ENCODE results near the gene PROCA1.

Gene PROCA1

DNA sequence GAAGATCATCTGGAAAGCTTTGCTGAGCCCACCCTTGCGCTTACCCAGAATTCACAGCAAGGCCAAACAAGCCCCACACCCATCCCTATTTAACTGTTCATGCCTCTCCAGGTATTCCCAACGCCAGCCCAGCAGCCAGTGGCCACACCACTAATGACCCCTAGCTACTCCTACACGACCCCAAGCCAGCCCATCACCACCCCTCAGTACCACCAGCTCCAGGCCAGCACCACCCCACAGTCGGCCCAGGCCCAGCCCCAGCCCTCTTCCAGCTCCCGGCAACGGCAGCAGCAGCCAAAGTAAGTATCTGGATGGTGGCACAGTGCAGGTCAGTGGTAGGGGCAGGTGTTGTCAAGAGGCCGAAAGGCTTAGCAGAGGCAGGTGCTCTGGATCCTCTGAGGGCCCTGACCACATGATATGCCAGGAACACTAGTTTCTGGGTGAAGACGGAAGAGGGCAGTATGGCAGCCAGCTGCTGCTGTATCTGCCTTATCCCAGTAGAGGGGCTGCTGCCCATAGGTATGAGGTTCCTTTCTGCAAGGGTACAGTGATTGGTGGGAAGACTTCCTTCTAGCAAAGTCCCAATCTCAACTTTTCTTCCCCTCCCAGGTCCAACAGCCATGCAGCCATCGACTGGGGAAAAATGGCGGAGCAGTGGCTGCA, 10.7 kb downstream of the PROCA1 start:
- Histone ChIP-seq H3K9ac (ENCODE audit: insufficient read length, low read depth) (no peak overlapping the region), H3K27me3 (ENCODE audit: insufficient read depth, insufficient read length) (no peaks in the 10 kb centered on the region), H3K4me1 (ENCODE audit: insufficient read depth, insufficient read length) (peaks cover 23% of the 10 kb centered on the region), H3K4me3 (ENCODE audit: insufficient read length, low read depth) (no peak overlapping the region), H3K36me3 (ENCODE audit: insufficient read depth, insufficient read length, low read length) (peaks cover 89% of the 10 kb centered on the region), H3K9me3 (ENCODE audit: insufficient read depth, low read length) (no peaks in the 10 kb centered on the region)
- TF ChIP-seq ZNF274 (IDR thresholded peaks at IDR 0.05; ENCODE audit: low read depth, low read length) (no peak), YY1 (IDR thresholded peaks at IDR 0.05; ENCODE audit: insufficient read depth, insufficient read length) (no peak), SUZ12 (IDR thresholded peaks at IDR 0.05; ENCODE audit: extremely low read depth, insufficient read depth, insufficient read length) (no peak)
- no peak for DNase-seq (ENCODE audit: low read depth, low spot score)

DNA sequence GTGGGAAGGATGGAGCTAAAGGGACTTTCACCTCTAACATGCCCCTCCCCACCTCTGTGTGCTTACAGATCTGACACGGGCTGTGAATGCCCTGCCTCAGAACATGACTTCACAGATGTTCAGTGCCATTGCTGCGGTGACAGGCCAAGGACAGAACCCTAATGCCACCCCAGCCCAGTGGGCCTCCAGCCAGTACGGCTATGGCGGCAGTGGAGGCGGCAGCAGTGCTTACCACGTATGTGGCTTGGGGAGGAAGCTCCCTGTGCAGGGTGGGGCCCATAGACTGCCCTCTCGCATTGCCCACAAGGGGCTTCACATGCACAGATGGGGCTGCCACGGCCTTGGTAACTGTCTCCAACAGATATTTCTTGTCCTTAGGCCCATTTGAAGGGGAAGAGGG, 11.4 kb downstream of the PROCA1 start:
- no peaks in the 10 kb centered on the region for H3K9me3 ChIP-seq (ENCODE audit: insufficient read depth, low read length)
- H3K27me3 ChIP-seq (ENCODE audit: insufficient read depth, insufficient read length): no peaks in the 10 kb centered on the region
- H3K36me3 ChIP-seq (ENCODE audit: insufficient read depth, insufficient read length, low read length): peaks cover 92% of the 10 kb centered on the region
- no peak for DNase-seq (ENCODE audit: low read depth, low spot score)
- peaks cover 20% of the 10 kb centered on the region for H3K4me1 ChIP-seq (ENCODE audit: insufficient read depth, insufficient read length)
- no peak overlapping the region for H3K4me3 ChIP-seq (ENCODE audit: insufficient read length, low read depth)
- H3K9ac ChIP-seq (ENCODE audit: insufficient read length, low read depth): no peak overlapping the region
- TF ChIP-seq ZNF274 (IDR thresholded peaks at IDR 0.05; ENCODE audit: low read depth, low read length) (no peak), SUZ12 (IDR thresholded peaks at IDR 0.05; ENCODE audit: extremely low read depth, insufficient read depth, insufficient read length) (no peak), YY1 (IDR thresholded peaks at IDR 0.05; ENCODE audit: insufficient read depth, insufficient read length) (no peak)

- H3K4me3 ChIP-seq (ENCODE audit: insufficient read length, low read depth): no peak overlapping the region
- H3K36me3 ChIP-seq (ENCODE audit: insufficient read depth, insufficient read length, low read length): peaks cover 97% of the 10 kb centered on the region
- H3K27me3 ChIP-seq (ENCODE audit: insufficient read depth, insufficient read length): no peaks in the 10 kb centered on the region
- no peak overlapping the region for H3K9ac ChIP-seq (ENCODE audit: insufficient read length, low read depth)
- no peaks in the 10 kb centered on the region for H3K9me3 ChIP-seq (ENCODE audit: insufficient read depth, low read length)
- no peak for TF ChIP-seq SUZ12 (IDR thresholded peaks at IDR 0.05; ENCODE audit: extremely low read depth, insufficient read depth, insufficient read length)
- no peak for TF ChIP-seq ZNF274 (IDR thresholded peaks at IDR 0.05; ENCODE audit: low read depth, low read length)
- TF ChIP-seq YY1 (IDR thresholded peaks at IDR 0.05; ENCODE audit: insufficient read depth, insufficient read length): no peak
- DNase-seq (ENCODE audit: low read depth, low spot score): no peak
- H3K4me1 ChIP-seq (ENCODE audit: insufficient read depth, insufficient read length): peaks cover 20% of the 10 kb centered on the region
These were observed 13.3 kb downstream of the PROCA1 start for GRCh38 chr17:28698253-28698941.

GRCh38 chr17:28693869-28694268, 17.8 kb downstream of the PROCA1 start:
- peaks cover 90% of the 10 kb centered on the region for H3K36me3 ChIP-seq (ENCODE audit: insufficient read depth, insufficient read length, low read length)
- H3K4me1 ChIP-seq (ENCODE audit: insufficient read depth, insufficient read length): no peaks in the 10 kb centered on the region
- TF ChIP-seq SUZ12 (IDR thresholded peaks at IDR 0.05; ENCODE audit: extremely low read depth, insufficient read depth, insufficient read length) (no peak), YY1 (IDR thresholded peaks at IDR 0.05; ENCODE audit: insufficient read depth, insufficient read length) (no peak), ZNF274 (IDR thresholded peaks at IDR 0.05; ENCODE audit: low read depth, low read length) (no peak)
- H3K9me3 ChIP-seq (ENCODE audit: insufficient read depth, low read length): no peaks in the 10 kb centered on the region
- DNase-seq (ENCODE audit: low read depth, low spot score): no peak
- H3K9ac ChIP-seq (ENCODE audit: insufficient read length, low read depth): no peak overlapping the region
- no peaks in the 10 kb centered on the region for H3K27me3 ChIP-seq (ENCODE audit: insufficient read depth, insufficient read length)
- H3K4me3 ChIP-seq (ENCODE audit: insufficient read length, low read depth): no peak overlapping the region

DNA sequence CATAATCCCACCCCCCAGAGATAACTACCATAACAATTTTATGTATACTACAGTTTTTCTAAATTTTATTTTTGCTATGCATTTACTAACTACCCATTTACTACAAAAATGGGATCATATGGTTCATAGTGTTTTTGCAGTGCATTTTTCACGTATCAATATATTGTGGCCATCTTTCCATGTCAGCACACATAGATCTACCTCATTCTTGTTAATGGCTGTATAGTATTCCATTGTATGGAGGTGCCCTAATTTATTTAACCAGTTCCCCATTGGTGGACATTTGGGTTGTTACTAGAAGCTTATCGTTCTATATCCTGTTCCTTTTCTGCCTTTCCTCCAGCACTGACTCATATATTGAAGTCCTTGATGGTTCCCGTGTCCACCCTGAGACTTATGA, 22.7 kb downstream of the PROCA1 start:
- Histone ChIP-seq H3K27me3 (ENCODE audit: insufficient read depth, insufficient read length) (no peaks in the 10 kb centered on the region), H3K9me3 (ENCODE audit: insufficient read depth, low read length) (no peaks in the 10 kb centered on the region), H3K9ac (ENCODE audit: insufficient read length, low read depth) (no peak overlapping the region), H3K4me3 (ENCODE audit: insufficient read length, low read depth) (no peak overlapping the region), H3K4me1 (ENCODE audit: insufficient read depth, insufficient read length) (no peaks in the 10 kb centered on the region), H3K36me3 (ENCODE audit: insufficient read depth, insufficient read length, low read length) (peaks cover 92% of the 10 kb centered on the region)
- no peak for DNase-seq (ENCODE audit: low read depth, low spot score)
- TF ChIP-seq YY1 (IDR thresholded peaks at IDR 0.05; ENCODE audit: insufficient read depth, insufficient read length) (no peak), ZNF274 (IDR thresholded peaks at IDR 0.05; ENCODE audit: low read depth, low read length) (no peak), SUZ12 (IDR thresholded peaks at IDR 0.05; ENCODE audit: extremely low read depth, insufficient read depth, insufficient read length) (no peak)

DNA sequence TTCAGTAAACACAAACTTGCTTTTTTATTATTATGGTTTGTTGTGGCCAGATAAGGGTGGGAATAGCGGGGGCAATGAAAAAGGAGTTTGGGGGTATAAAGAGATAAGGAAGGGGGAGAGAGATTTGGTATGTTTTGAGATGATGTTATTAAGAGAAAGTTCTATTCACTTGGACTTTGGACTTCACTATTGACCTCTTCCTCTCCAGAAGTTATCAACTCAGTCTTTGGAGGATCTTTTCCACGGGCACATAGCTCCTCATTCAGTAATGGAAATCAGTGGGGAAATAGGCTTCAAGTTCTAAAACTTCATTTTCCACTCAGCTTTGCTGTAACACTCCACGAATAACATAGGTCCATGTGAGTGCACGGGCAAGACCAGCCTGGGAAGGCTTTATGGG, 23.2 kb downstream of the PROCA1 start:
- Histone ChIP-seq H3K36me3 (ENCODE audit: insufficient read depth, insufficient read length, low read length) (peaks cover 91% of the 10 kb centered on the region), H3K27me3 (ENCODE audit: insufficient read depth, insufficient read length) (no peaks in the 10 kb centered on the region), H3K9ac (ENCODE audit: insufficient read length, low read depth) (no peak overlapping the region), H3K4me3 (ENCODE audit: insufficient read length, low read depth) (no peak overlapping the region), H3K9me3 (ENCODE audit: insufficient read depth, low read length) (no peaks in the 10 kb centered on the region), H3K4me1 (ENCODE audit: insufficient read depth, insufficient read length) (no peaks in the 10 kb centered on the region)
- DNase-seq (ENCODE audit: low read depth, low spot score): no peak
- TF ChIP-seq ZNF274 (IDR thresholded peaks at IDR 0.05; ENCODE audit: low read depth, low read length): no peak
- no peak for TF ChIP-seq YY1 (IDR thresholded peaks at IDR 0.05; ENCODE audit: insufficient read depth, insufficient read length)
- no peak for TF ChIP-seq SUZ12 (IDR thresholded peaks at IDR 0.05; ENCODE audit: extremely low read depth, insufficient read depth, insufficient read length)

- no peak for DNase-seq (ENCODE audit: low read depth, low spot score)
- no peak for TF ChIP-seq SUZ12 (IDR thresholded peaks at IDR 0.05; ENCODE audit: extremely low read depth, insufficient read depth, insufficient read length)
- TF ChIP-seq ZNF274 (IDR thresholded peaks at IDR 0.05; ENCODE audit: low read depth, low read length): no peak
- no peak for TF ChIP-seq YY1 (IDR thresholded peaks at IDR 0.05; ENCODE audit: insufficient read depth, insufficient read length)
These were observed 25.4 kb downstream of the PROCA1 start for GRCh38 chr17:28686296-28686695.

More at GRCh38 chr17:28686296-28686695, 25.4 kb downstream of the PROCA1 start:
- no peak overlapping the region for H3K9ac ChIP-seq (ENCODE audit: insufficient read length, low read depth)
- no peaks in the 10 kb centered on the region for H3K4me1 ChIP-seq (ENCODE audit: insufficient read depth, insufficient read length)
- peaks cover 98% of the 10 kb centered on the region for H3K36me3 ChIP-seq (ENCODE audit: insufficient read depth, insufficient read length, low read length)
- H3K4me3 ChIP-seq (ENCODE audit: insufficient read length, low read depth): no peak overlapping the region
- H3K9me3 ChIP-seq (ENCODE audit: insufficient read depth, low read length): no peaks in the 10 kb centered on the region
- no peaks in the 10 kb centered on the region for H3K27me3 ChIP-seq (ENCODE audit: insufficient read depth, insufficient read length)

All from NT2/D1 (cell line).